Peyer's patch (tissue), 4 donors: ENCODE results near the gene PLA2G4B.

Experiments used
- CTCF ChIP-seq, 6 experiments: fragments of 450-650 bp in 4 of 6; fragments of 200-600 bp in 2 of 6; sonication (generic) in 1 of 6; IDR thresholded peaks; one replicate each; pipeline ENCODE4 v1.5.1; 2017 to 2019; ENCODE audit warnings: antibody characterized with exemption in 6 of 6, mild to moderate bottlenecking in 3 of 6, moderate library complexity in 1 of 6
- POLR2A ChIP-seq, 2 donors: fragments of 450-650 bp; IDR thresholded peaks; one replicate each; pipeline ENCODE4 v1.5.1; 2017; ENCODE audit warnings: antibody characterized with exemption in 2 of 2, mild to moderate bottlenecking in 2 of 2, moderate library complexity in 2 of 2

GRCh38 chr15:41851167-41851523 is 12.5 kb downstream of the PLA2G4B start:
- TF ChIP-seq CTCF (IDR thresholded peaks at IDR 0.05): no peak
- TF ChIP-seq POLR2A (IDR thresholded peaks at IDR 0.05): no peak
